HG02610 (cell line): ENCODE results near the gene DEDD.

Experiments used
- ATAC-seq: cut with Tn5 transposase; IDR thresholded peaks from one replicate; pipeline ENCODE4 v1.9.1; 2021; ENCODE audit warnings: mild to moderate bottlenecking, moderate library complexity; ENCODE audit not compliant: unreplicated experiment

DEDD gene

DNA sequence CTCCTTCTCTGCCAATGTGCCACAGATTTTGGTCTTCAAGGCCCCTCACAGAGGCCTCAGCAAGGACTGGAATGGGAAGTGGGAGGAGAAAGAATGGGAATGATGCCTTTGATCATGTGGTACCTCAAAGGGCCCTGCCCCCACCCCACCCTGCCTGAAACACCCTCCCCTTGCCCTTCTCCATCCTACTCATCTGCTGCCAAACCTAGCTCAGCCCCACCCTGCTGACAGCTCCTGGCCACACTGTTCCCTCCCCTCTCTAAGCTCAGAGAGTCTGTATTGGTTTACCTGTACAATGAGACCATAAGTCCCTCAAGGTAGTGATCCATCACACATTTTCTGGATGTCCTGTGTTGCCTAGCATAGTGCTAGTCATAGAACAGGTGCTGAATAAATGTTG lies 56.1 kb downstream of the DEDD start:
- no peak for ATAC-seq

DNA sequence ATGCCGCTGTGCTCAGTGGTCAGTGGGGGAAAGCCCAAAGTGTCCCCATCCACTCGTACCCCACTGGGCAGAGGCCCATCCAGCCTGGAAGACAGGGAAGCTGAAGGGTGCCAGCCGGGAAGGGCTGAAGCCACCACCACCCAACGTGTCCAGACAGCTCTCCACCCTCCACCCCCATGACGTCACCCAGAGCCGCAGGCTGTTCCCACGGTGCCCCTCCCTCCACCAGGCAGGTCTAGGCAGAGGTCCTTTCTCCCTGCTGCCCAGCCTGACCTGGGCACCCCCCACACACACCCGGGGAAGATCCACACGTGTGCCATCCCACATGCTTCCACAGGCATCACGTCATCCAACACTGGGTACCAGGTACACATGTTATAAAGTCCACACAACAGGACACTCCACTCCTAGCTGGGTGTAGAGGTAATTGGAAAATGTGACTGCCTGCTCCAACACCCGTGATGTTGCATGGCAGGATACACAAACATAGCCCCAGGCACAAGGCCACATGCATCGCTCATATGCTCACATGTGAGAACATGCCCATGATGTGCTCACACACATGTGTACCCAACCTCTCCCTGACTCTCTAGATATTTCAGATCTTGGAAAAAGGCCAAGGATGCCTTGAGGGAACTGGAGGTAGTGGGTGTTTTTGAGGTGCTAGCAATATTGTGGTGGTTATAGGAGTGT lies 57.6 kb downstream of the DEDD start:
- ATAC-seq = no peak

GRCh38 chr1:161073474-161074121 lies 58.9 kb downstream of the DEDD start:
- no peak for ATAC-seq

GRCh38 chr1:161072751-161073449 lies 59.6 kb downstream of the DEDD start:
- no peak for ATAC-seq

- no peak for ATAC-seq
Observed at GRCh38 chr1:161071886-161072371, 60.5 kb downstream of the DEDD start.
